ENCODE measurements around the gene GNAO1.

The GNAO1 gene

DNA sequence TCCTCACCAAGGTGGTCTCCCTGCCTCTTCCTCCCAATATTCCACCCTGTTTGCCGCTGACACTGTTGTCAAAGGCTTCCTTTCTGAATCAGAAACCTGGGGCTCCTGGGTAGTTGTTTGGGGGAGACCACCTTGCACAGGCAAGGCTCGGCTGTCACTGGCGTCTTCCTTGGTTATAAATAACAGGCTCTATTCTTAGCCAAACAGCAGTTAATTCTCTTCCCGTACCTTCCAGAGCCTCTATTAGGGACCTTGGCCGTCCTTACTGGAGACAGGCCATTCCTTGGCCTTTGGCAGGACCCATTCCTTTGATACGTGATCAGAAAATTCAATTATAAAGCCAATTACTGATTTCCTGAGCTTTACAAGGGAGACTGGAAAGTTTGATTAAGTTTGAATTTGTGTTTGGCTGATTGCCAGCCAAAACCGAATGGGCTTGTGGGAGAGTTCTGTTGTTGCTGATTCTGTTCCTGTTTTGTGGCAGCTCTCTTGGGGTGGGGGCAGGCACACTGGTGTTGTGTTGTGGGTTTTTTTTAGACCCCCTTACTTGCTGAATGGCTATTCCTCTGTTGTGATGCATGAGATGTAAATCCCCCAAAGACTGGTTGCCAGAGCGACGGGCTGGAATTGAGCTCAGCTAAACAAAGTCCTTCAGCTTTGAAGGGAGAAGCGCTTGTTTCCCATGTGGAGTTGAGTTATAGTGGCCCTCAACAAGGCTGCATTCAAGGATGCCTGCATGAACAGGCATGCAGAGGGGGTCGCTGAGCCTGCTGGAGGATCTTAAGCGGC is 104.6 kb downstream of the GNAO1 start:
- no peak for DNase-seq

DNA sequence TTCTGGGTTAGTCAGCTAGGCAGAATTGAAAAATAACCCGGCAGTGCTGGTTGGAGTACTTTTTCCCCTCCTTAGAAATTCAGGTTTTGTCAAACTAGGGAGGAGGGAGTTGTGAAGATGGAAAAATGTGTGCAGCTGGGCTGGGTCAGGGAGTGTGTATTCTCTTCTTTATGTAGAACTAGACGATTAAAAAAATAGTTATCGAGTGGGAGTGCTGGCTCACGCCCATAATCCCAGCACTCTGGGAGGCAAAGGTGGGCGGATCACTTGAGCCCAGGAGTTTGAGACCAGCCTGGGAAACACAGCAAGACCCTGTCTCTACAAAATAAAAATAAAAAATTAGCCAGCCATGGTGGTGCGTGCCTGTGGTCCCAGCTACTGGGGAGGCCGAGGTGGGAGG is 106.4 kb downstream of the GNAO1 start:
- DNase-seq, result no peak

DNA sequence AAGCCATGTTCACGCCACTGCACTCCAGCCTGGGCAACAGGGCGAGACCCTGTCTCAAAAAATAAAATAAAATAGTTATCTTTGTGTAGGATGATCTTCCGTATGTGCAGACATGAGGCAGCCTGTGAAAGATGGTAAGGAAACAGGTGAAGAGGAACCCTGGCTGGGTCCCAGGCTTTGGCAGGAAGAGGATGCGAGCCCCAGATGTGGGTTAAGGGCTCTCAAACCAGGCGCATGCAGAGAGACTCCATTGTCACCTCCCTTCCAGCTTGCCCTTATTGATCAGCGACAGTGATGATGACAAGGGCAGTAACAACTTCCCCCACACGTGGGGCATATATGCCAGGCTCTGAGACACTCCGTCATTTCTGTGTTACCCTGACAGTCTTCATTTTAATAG is 106.8 kb downstream of the GNAO1 start:
- DNase-seq, result no peak

DNA sequence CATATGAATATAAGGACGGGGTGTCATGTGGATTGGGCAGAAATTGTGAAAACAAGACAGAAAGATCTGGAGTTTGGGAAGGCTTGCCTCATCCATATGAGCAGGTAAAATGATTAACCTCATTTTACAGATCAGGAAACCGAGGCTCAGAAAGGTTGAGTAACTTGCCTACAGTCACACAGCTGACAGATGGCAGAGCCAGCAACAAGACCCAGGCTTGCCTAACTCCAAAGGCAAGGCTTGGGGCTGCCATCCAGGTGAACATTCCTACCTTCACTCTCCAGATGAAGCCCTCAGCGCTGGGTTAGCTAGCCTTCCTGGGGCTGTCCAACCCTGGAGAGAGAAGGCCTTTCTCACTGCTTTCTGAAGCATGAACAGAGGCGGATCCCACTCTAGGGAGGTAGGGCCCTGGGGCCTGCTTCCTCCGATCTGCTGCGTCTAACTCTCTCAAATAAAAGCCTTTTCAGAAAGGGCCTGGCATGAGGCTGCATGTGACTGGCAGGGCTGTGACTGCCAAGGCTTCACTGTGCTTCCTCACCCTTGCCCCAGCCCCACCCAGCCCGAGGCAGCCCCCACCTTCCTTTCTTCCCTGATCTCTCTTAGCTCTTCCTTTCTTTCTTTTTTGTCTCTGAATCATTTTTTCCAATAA is 107.8 kb downstream of the GNAO1 start:
- no peak for DNase-seq

DNA sequence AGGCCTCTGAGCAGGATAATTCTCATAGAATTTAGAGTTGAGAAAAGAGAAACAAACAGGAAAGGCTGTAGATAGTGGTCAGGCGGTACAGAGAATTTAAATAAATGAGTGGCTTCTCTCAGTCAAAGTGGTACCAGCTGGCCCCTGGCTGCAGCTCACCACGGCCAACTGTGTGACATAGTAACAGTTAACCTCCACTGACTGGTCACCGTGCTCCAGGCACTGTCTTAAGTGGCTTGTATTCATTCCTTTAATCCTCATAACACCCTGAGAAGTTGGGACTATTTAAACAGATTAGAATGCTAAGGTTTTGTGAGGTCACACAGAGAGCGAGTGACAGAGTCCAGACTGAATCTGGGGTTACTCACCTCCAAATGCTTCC is 108.9 kb downstream of the GNAO1 start:
- no peak for DNase-seq

DNA sequence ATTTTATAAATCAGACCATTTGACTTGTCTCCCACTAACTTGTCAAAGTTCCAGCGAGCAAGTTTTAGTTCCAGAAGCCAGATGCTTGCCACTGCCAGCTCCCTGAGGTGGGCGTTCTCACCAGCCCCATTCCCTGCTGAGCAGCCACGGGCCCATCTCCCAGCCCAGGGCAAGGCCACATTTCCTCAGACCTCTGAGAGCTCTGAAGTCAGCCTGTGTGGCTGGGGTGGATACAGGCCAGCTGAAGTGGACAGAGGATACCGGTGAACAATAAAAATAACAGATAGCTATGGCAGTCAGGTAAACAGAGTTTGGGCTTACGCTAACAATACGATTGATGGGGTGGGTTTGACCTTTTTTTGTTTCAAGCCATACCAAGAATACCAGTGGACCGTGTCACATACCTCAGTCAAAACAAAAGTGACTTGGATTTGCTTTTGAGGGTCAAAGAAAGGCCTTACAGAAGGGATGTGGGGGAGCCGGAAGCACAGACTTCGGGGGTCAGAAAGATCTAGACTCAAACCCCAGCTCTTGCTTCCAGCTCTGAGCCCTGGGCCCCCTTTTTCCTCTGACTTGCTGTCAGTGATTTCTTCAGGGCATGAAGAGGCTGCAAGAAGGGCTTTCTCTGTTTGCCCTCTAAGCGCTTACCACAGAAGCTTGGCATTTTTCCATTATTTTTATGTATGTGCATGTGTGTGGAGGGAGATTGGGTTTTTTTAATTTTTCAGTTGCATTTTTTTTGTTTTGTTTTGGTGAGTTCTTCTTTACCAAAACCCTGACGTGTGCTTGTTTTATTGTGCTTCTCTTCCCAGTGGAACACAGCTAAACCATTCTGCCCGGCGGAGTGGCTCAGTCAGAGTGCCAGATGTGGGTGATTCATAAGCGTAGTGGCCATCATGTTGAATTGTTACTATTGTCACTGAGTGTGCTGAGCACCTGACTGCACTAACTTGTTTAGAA is 109.9 kb downstream of the GNAO1 start:
- DNase-seq, result peak; percentile 70

DNA sequence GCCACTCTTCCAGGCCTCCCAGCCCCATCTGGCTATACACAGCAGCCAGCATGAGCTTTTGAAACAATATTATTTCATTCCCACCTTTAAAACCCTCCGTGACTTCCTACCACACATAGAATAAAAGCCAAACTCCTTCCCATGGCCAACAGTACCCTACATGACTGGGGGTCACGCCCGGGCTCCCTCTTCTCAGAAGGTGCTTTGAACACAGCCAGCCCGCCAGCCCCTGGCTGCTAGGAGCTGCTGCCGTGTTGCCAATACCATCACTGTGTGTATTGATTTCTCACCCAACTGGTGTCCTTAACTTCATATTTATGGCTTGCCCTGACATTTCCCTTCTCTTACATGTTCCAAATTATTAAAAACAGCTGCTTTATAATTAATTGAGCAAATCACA is 111.2 kb downstream of the GNAO1 start:
- no peak for DNase-seq

DNA sequence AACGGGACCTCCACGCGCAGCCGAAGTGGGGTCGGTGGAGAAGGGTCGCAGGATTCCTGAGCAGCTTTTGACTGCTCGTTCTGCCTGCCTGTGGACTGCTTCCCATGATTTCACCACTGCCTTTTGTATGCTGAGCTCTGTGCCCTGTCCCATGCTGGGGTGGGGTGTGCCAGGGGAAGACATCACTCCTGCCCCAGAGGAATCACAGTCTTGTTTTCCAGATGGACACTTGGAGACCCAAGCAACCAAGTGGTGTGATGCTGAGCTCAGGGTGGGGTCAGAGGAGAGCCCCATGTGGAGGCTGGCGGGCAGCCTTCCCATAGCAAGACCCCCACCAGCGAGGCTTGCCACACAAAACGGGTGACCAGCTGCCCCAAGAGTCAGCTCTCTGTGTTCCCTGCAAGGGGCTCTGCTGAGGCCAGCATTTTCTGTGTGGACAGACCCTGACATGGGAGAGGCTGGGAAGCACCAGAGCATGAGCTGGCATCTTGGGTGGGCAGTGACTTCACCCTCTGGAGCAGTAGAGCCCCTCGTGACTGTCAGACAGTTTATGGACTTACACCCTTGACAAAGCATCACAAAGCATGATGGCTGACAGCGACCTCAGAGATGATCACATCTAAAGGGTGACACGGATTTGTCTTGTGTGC is 111.9 kb downstream of the GNAO1 start:
- DNase-seq, result no peak

DNA sequence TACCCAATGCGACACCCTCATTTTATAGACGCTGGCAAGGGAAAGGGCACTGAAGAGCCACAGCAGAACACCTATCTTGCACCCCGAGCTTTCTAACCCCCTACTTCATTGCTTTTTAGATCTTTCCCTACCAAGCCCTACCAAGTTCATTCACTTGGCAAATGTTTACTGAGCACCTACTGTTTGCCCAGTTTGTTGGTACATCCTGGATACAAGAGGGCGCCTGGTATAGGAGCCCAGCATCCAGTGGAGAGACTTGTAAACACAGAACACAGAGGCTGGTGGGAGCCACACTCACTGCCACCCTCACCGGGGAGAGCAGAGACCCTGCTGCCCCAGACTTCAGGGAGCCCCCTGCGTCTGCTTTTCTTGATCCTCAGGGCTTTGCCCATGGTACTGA is 112.6 kb downstream of the GNAO1 start:
- no peak for DNase-seq

DNA sequence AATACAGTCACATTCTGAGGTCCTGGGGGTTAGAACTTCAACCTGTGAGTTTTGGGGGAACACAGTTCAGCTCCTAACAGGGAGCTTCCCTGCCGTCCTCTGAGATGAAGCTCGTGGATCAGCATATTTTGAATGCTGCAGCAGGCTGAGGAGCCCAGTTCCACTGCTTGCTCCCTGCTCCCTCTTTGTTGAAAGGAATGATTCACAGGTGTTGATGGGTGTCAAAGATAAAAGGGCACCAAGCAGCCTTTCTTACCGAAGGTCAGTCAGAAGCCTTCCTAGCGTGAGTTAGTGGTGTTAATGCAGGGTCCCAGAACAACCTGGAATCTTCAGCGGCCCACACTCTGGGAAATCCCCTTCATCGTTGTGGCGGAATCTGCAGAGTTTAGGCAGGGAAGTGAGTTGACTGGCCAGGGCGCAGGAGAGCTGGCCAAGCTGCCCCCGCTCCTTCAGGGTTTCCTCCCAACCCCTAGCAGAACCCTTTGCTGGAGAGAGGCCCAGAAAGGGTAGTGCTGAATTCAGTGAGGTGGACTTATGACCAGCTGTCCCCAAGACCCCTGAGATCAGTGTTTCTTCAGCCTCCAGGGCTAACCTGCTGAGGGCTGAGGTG is 114.8 kb downstream of the GNAO1 start:
- DNase-seq, result no peak

DNA sequence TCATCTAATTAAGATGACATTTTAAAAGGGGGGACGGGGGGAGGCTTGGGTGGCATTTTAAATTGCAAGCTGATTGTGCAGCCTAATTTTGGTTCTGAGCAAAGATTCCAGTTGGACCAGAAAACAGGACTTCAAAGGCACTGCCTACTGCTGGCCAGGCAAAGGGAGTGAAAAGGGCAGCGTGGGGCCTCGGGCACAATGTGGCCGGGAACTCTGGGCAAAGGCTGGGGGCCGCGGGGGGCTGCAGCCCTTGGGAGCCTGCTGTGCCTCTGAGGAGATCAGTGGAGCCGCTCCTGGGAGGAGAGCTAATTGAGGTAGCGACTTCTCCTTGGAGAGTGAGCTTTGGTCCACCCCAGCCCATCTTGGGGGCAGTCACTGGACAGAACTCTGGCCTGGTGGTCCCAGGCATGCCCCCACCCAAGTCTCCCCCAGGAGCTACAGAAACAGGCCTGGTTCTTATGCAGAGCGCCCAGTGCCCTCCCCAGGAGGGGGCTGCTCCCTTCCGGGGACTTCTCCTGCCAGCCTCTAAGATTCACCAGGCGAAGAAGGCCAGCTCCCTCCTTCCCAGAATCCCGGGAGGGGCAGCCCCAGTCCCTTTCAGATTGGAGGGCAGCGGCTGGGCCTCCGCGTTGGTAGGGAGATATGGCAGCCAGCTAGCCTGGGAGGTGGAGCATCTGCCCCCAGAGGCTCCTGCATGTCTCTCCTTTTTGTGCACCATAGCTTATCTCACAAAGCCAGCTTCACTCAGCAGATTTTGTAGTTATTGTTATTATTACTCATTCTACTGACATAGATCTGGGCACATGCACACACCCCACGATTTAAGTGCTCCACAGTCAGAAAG is 115.6 kb downstream of the GNAO1 start:
- DNase-seq, result no peak

DNA sequence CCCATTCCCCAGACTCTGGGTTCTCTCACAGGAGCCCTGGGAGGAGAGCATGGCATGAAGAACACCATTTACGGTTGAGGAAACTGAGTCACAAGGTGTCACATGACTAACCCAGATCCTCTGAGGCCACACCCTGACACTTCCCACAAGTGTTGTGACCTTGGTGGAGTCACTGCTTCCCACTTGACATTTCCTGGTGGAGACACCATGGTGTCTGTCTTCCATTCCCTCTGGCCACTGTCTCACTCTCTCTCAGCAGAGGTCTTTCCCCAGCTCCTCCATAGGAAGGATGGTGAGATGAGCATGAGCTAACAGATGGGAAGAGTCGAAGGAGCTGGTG is 116.2 kb downstream of the GNAO1 start:
- DNase-seq, result no peak

DNA sequence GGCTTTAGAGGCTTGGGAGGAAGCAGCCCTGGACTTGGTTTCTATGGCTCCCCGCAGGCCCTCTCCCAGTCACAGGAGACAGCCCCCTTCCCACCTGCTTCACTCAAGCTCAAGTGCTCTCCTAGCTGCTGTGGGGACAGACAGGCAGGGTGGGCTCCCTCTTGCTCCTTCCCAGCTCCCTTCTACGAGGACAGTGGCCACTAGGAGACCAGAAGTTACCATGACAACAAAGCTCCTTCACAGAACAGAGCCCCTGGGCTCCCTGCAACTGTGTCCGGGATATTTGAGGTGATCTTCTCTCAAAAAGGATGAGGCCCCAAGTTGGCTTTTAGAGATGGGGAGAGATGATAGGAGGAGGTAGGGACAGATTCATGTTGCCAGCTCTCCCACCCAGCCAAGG is 117.7 kb downstream of the GNAO1 start:
- DNase-seq, result no peak

DNA sequence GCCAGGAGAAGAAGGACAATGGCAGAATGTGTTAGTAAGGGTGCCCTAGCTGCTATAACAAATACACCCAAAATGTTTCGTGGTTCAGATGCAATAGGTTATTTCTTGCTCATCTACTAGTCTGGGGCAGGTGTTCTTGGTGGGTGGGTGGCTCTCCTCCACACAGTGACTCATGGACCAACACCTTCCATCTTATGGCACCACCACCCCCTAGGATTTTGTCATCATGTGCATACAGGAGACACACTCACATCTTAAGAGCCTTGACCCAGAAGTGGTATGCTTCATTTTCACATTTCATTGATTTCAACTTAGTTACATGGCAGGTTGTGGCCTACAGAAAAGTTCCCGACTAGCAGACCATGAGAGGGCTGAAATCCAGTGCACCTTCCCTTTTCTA is 119.4 kb downstream of the GNAO1 start:
- DNase-seq, result no peak

DNA sequence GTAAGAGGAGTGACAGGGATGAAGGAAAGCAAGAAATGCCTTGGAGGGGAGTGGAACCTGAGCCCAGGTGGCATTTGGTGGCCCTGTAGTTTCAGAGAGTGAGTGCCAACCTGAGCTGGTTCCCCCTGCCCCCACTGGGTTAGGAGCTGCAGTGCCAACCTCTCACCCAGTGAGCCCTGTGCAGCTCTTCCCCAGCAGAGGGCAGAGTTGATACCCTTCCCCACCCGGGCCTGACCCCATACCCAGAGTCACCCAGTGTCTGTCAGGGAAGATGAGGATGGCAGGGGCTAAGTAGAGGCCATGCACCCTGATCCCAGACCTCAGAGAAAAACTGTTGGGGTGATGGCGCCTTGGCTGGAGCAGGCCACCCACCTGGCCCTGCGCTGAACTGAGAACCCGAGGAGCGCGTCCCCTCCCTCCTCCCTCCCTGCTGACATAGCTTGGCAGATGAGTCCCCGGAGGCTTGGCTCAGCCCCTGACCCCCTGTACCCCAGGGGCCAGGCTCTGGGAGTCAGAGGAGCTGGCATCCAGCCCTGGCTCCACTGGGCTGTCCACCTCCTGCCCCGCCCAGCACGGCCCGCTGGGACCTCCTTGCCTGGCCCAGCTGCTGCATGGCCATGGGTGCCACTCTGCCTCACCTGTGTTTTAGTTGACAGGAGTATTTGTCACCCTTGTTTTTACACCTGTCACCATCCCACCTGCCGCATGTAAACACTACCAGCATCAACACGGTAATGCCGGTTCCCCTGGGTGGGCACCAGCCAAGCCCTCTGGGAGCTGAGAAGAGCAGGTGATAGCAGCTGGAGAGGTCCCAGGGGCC is 120.1 kb downstream of the GNAO1 start:
- DNase-seq, result no peak

DNA sequence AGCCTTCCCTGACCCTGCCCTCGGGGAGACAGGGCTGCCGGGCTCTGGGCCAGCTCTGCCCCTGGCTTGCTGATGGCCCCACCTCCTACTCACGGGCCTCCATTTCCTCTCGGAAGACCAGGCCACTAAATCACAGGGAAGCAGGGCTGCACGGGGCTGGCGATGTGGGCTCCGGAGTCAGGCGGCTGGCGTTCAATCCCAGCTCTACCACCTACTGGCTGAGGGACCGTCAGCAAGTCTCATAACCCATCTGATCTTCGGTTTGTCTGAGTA is 120.7 kb downstream of the GNAO1 start:
- DNase-seq, result no peak

DNA sequence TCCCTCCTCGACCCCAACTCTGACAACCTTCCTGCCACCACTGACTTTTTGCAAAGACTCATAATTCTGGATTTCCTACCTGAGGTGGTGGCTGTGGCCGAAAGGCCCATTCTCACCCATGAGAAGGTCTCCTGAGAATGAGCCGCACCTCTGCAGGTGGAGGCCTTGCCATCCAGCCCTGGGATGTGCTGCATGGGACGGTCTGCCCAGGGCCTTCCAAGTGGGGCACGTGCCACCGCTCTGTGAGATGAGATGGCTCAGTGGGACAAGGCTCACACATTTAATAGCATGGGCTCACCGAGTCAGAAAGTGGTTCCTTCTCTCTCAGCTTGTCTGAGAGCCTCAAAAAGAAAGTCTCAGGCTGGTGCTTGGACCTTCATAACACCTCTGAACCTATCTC is 121.3 kb downstream of the GNAO1 start:
- DNase-seq, result no peak

DNA sequence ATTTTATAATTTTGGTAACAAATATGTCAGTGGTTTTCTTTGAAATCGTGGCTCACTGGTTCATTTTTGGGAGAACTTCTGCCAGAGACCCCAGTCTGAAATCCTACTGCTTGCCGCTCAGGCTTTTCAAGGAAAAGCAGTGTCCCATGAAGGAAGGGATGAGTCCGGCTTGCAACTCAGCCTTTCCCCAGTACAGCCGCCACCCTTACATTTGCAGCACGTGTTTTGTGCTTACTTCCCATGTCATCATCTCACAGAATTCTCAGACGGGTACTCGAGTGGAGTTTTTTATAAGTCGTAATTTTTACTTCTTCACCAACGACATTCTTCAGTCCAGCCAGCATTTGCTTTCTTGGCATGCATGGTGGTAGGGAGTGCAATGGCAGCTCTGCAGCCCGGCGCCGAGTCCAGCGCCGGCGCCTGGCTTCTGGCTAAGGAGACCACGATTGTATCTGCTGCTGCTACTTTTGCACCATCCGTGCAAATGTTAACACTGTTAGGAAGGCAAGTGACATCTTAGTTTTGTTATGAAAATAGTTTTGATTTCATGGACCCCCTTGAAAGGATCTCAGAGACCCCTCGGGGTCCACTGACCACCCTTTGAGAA is 123.1 kb downstream of the GNAO1 start:
- no peak for DNase-seq

DNA sequence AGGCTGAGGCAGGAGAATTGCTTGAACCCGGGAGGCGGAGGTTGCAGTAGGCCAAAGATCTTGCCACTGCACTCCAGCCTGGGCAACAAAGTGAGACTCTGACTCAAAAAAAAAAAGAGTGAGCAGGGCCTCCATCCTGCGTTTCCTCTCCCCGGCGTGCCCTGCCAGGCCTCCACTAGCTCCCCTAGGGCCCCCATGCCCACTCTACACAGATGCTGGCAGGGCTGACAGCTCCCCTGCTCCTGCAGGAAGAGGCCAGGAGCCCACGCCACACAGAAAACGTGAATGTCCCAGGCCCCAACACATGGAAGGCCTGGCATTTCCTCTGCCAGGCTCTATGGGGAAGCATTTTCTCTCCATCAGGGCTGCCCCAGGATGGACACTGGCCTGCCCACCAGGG is 124.7 kb downstream of the GNAO1 start:
- DNase-seq, result no peak

DNA sequence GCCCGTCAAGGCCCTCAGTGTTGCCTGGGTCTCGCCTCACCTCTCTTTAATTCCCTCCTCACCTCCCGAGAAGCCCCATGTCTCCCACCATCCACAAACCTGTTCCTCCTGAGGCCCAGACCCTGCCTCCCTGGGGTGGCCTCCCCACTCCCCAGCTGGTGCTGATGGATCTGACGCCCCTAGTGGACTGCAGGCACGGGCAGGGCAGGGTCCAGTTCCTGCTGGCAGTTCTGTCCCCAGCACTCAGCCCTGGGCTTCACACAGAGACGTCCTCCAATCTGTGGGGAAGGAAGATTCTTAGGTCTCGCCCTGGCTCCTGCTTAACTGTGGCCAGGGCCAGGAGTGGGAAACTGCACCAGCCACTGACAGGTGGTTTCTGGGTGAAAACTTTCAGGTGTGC is 125.3 kb downstream of the GNAO1 start:
- DNase-seq, result no peak

All from fibroblast of upper back skin (primary cell).